GM12878 (cell line): ENCODE measurements around the gene CTIF. TPM values are rescaled to one million over a fixed set of nuclear protein-coding genes. Genes with fewer than 3 reads are reported as not detected.

ENCODE experiments used
- ATAC-seq: fragments of 200-7000 bp; cut with Tn5 transposase; 3 replicates; pipeline ENCODE4 v1.9.1; 2020; ENCODE audit warnings: mild to moderate bottlenecking, moderate library complexity
- BruUV-seq: library from RNA; stranded (reverse); fragments of 400-500 nt; replicated peaks from 2 replicates; lab custom pipeline; 2021; lab: Mats Ljungman, UMichigan
- CTCF ChIA-PET: fragments of 300-600 bp; sonication (Branson Sonifier 250); formaldehyde crosslinking; extraction: SDS; loops from one replicate; lab custom pipeline; 2021; ENCODE audit warnings: inconsistent platforms; lab: Yijun Ruan, JAX
- POLR2A ChIA-PET: fragments of 350-600 bp; formaldehyde crosslinking; extraction: SDS; loops from one replicate; lab custom pipeline; 2021; ENCODE audit warnings: inconsistent platforms; lab: Charles Lee
- RAD21 ChIA-PET: fragments of 300-600 bp; sonication (Branson Sonifier 250); formaldehyde crosslinking; loops from one replicate; lab custom pipeline; 2023; ENCODE audit warnings: antibody characterized with exemption; ENCODE audit not compliant: unreplicated experiment; lab: Charles Lee
- SMC1A ChIA-PET: fragments of 300-600 bp; sonication (Branson Sonifier 250); formaldehyde crosslinking; loops from one replicate; lab custom pipeline; 2023; ENCODE audit not compliant: unreplicated experiment, uncharacterized antibody; lab: Charles Lee
- DNase-seq: peaks from one replicate; pipeline ENCODE4 v3.0.0-alpha.2; 2011; ENCODE audit warnings: low read depth, low spot score
- FAIRE-seq: peaks from 3 replicates; lab custom pipeline; 2011; peaks lifted over from hg19 to GRCh38; lab: Jason Lieb, UNC
- H2AFZ ChIP-seq: 2 replicates; pipeline ENCODE4 v1.6.0; 2011; ENCODE audit warnings: low read depth, low read length, control low read depth; ENCODE audit not compliant: control insufficient read depth
- H3K27ac ChIP-seq: 2 replicates; pipeline ENCODE4 v1.5.1; 2011; ENCODE audit warnings: control low read depth; ENCODE audit not compliant: control insufficient read depth, insufficient read depth
- H3K27me3 ChIP-seq, 2 experiments: replicated peaks in 1 of 2; 2 replicates each; pipeline versions ENCODE4 v1.6.0 to v1.6.1; 2011; ENCODE audit warnings: low read length in 1 of 2; ENCODE audit not compliant: control insufficient read depth in 2 of 2, insufficient read depth in 2 of 2
- H3K36me3 ChIP-seq, 2 experiments: 2 replicates each; pipeline ENCODE4 v1.5.1; 2011; ENCODE audit warnings: low read length in 1 of 2; ENCODE audit not compliant: control insufficient read depth in 2 of 2, insufficient read depth in 2 of 2
- H3K4me1 ChIP-seq: 2 replicates; pipeline ENCODE4 v1.6.1; 2011; ENCODE audit warnings: mild to moderate bottlenecking, low read length, moderate library complexity, mixed read lengths; ENCODE audit not compliant: control insufficient read depth, insufficient read depth
- H3K4me2 ChIP-seq: 2 replicates; pipeline ENCODE4 v1.6.0; 2011; ENCODE audit warnings: control low read depth; ENCODE audit not compliant: control insufficient read depth, insufficient read depth
- H3K4me3 ChIP-seq: fragments of 200-600 bp; sonication (generic); 2 replicates; pipeline ENCODE4 v1.5.1; 2016
- H3K79me2 ChIP-seq: 2 replicates; pipeline ENCODE4 v1.6.0; 2011; ENCODE audit warnings: low read length; ENCODE audit not compliant: control insufficient read depth, insufficient read depth
- H3K9ac ChIP-seq: 2 replicates; pipeline ENCODE4 v1.8.0; 2011; ENCODE audit warnings: low read length, control low read depth, mixed read lengths; ENCODE audit not compliant: control insufficient read depth, insufficient read depth
- H3K9me3 ChIP-seq: replicated peaks from 3 replicates; pipeline ENCODE4 v1.5.1; 2011; ENCODE audit warnings: mild to moderate bottlenecking, low read length; ENCODE audit not compliant: control insufficient read depth, insufficient read depth
- H4K20me1 ChIP-seq: 2 replicates; pipeline ENCODE4 v1.6.0; 2011; ENCODE audit not compliant: control insufficient read depth, insufficient read depth
- BCL11A ChIP-seq: IDR thresholded peaks from 2 replicates; pipeline ENCODE4 v1.6.1; 2011; ENCODE audit warnings: low read depth, low read length
- CEBPB ChIP-seq, 2 experiments: fragments of 150-350 bp in 1 of 2; IDR thresholded peaks; 2 replicates each; pipeline ENCODE4 v1.6.1; 2012 to 2014; ENCODE audit warnings: low read depth in 2 of 2, low read length in 2 of 2, borderline replicate concordance in 1 of 2, inconsistent platforms in 1 of 2
- CEBPZ ChIP-seq: fragments of 150-350 bp; IDR thresholded peaks from 2 replicates; pipeline ENCODE4 v1.6.1; 2016; ENCODE audit warnings: low read depth, low read length
- ELK1 ChIP-seq: IDR thresholded peaks from 2 replicates; pipeline ENCODE4 v1.6.1; 2012; ENCODE audit warnings: low read depth, low read length, improper control_type of control experiment
- MEF2B ChIP-seq: fragments of 450-650 bp; IDR thresholded peaks from 2 replicates; pipeline ENCODE4 v1.6.1; 2018; ENCODE audit warnings: mild to moderate bottlenecking, moderate library complexity; ENCODE audit not compliant: partially characterized antibody, poor library complexity, severe bottlenecking
- NR2F1 ChIP-seq: fragments of 450-650 bp; conservative IDR thresholded peaks from 2 replicates; pipeline ENCODE4 v1.6.1; 2017; ENCODE audit warnings: mild to moderate bottlenecking
- NRF1 ChIP-seq: conservative IDR thresholded peaks from 2 replicates; pipeline ENCODE4 v1.6.1; 2011; ENCODE audit warnings: mild to moderate bottlenecking, low read depth, low read length, improper control_type of control experiment
- POLR2AphosphoS5 ChIP-seq: IDR thresholded peaks from 2 replicates; pipeline ENCODE4 v1.6.1; 2011; ENCODE audit warnings: mild to moderate bottlenecking, low read length, inconsistent platforms
- RCOR1 ChIP-seq: conservative IDR thresholded peaks from 2 replicates; pipeline ENCODE4 v1.6.1; 2012; ENCODE audit warnings: low read depth, low read length, improper control_type of control experiment
- SIN3A ChIP-seq: IDR thresholded peaks from 2 replicates; pipeline ENCODE4 v1.6.1; 2012; ENCODE audit warnings: low read depth, low read length, improper control_type of control experiment
- SP1 ChIP-seq: IDR thresholded peaks from one replicate; pipeline ENCODE4 v1.6.1; 2011; ENCODE audit warnings: low read depth, low read length
- TCF12 ChIP-seq: IDR thresholded peaks from 2 replicates; pipeline ENCODE4 v1.6.1; 2011; ENCODE audit warnings: low read depth, mild to moderate bottlenecking, low read length
- TCF7 ChIP-seq: IDR thresholded peaks from 2 replicates; pipeline ENCODE4 v1.6.1; 2014; ENCODE audit warnings: antibody characterized with exemption, borderline replicate concordance
- WGBS: methylation state at CpG from one replicate; pipeline ENCODE4 v1.1.6; 2016; ENCODE audit warnings: low lambda C conversion rate; ENCODE audit not compliant: insufficient replicate concordance, insufficient coverage; ENCODE audit errors: missing lambda C conversion rate; 5-methylcytosine and 5-hydroxymethylcytosine counted together
- in situ Hi-C: fragments of 300-500 bp; cut with MboI; formaldehyde crosslinking; loops from 9 replicates; pipeline ENCODE4 v1.14.3; 2018; ENCODE audit warnings: mixed read lengths
- intact Hi-C: fragments of 100-400 bp; cut with micrococcal nuclease; formaldehyde crosslinking; loops from one replicate; pipeline ENCODE4 v1.14.2; 2022; ENCODE audit not compliant: unreplicated experiment
- polyA plus RNA-seq, 11 experiments: library from polyadenylated mRNA; depleted of rRNA in 4 of 11; unstranded in 6 of 11; stranded (reverse) in 5 of 11; fragments of >200 nt; fragmentation: Nextera tagmentation in 4 of 11; fragmentation: Illumina TruSeq in 1 of 11; extraction: Ambion mirVana in 4 of 11; extraction: Trizol in 1 of 11; gene quantifications; 1 replicate in 1 of 11; 2 replicates in 10 of 11; pipeline versions ENCODE4 v1.2.1 to v1.2.3, GENCODE V29; 2011 to 2016; ENCODE audit warnings: inconsistent platforms in 2 of 11, missing spikeins in 2 of 11, low read depth in 1 of 11
- total RNA-seq, 4 experiments: library from RNA; depleted of rRNA in 3 of 4; stranded (reverse); fragments of >200 nt in 3 of 4; fragmentation: Illumina TruSeq in 1 of 4; extraction: Trizol in 1 of 4; gene quantifications; 2 replicates each; pipeline versions ENCODE4 v1.2.1 to v1.2.3, GENCODE V29; 2013 to 2021
- TF ChIP-seq, protein P1 (sequence below): fragments of 450-650 bp; formaldehyde crosslinking; IDR thresholded peaks from 2 replicates; pipeline ENCODE4 v1.5.0; 2022; ENCODE audit warnings: mild to moderate bottlenecking, missing genetic modification characterization
- TF ChIP-seq, protein P2 (sequence below): IDR thresholded peaks from 2 replicates; pipeline ENCODE4 v1.6.1; 2011; ENCODE audit warnings: low read depth, mild to moderate bottlenecking, low read length, moderate library complexity, borderline replicate concordance; ENCODE audit errors: extremely low read depth

Gene CTIF
- total and polyA plus RNA-seq, 10 of the 15 experiments (the other 5 are each of a cell fraction or from before 2014, with no cell fraction given): 0.06 to 11.6 (median 2.5) TPM

- TF ChIP-seq, protein P1, sequence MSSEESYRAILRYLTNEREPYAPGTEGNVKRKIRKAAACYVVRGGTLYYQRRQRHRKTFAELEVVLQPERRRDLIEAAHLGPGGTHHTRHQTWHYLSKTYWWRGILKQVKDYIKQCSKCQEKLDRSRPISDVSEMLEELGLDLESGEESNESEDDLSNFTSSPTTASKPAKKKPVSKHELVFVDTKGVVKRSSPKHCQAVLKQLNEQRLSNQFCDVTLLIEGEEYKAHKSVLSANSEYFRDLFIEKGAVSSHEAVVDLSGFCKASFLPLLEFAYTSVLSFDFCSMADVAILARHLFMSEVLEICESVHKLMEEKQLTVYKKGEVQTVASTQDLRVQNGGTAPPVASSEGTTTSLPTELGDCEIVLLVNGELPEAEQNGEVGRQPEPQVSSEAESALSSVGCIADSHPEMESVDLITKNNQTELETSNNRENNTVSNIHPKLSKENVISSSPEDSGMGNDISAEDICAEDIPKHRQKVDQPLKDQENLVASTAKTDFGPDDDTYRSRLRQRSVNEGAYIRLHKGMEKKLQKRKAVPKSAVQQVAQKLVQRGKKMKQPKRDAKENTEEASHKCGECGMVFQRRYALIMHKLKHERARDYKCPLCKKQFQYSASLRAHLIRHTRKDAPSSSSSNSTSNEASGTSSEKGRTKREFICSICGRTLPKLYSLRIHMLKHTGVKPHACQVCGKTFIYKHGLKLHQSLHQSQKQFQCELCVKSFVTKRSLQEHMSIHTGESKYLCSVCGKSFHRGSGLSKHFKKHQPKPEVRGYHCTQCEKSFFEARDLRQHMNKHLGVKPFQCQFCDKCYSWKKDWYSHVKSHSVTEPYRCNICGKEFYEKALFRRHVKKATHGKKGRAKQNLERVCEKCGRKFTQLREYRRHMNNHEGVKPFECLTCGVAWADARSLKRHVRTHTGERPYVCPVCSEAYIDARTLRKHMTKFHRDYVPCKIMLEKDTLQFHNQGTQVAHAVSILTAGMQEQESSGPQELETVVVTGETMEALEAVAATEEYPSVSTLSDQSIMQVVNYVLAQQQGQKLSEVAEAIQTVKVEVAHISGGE: no peak
- TF ChIP-seq RCOR1 (no peak), TCF7 (no peak), BCL11A (no peak), POLR2AphosphoS5 (no peak), SP1 (no peak)
- TF ChIP-seq, protein P2, sequence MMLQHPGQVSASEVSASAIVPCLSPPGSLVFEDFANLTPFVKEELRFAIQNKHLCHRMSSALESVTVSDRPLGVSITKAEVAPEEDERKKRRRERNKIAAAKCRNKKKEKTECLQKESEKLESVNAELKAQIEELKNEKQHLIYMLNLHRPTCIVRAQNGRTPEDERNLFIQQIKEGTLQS: no peak
Measured at GRCh38 chr18:48646976-48647375, 108.1 kb downstream of the CTIF start (continued).

DNA sequence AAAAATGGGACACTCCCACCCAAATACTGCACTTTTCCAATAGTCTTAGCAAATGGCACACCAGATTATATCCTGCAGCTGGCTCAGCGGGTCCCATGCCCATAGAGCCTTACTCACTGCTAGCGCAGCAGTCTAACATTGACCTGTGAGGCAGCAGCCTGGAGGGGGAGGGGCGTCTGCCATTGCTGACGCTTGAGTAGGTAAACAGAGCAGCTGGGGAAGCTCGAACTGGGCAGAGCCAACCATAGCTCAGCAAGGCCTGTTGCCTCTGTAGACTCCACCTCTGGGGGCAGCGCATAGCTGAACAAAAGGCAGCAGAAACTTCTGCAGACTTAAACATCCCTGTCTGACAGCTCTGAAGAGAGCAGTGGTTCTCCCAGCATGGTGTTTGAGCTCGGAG lies 110.4 kb downstream of the CTIF start:
- Histone ChIP-seq H4K20me1 (no peaks in the 10 kb centered on the region; the same call in 1 of the 2 replicates), H3K9me3 (no peaks in the 10 kb centered on the region), H3K4me2 (no peak overlapping the region), H3K79me2 (no peaks in the 10 kb centered on the region), H3K36me3 (no peaks in the 10 kb centered on the region), H3K27me3 (no peaks in the 10 kb centered on the region), H2AFZ (no peak overlapping the region), H3K27ac (no peak overlapping the region), H3K4me3 (no peak overlapping the region), H3K9ac (no peak overlapping the region), H3K4me1 (no peaks in the 10 kb centered on the region)
- no TSS peak for BruUV-seq
- CTCF ChIA-PET: no interaction called here
- ATAC-seq: no peak
- intact Hi-C loops: no loop called here
- POLR2A ChIA-PET: no interaction called here
- SMC1A ChIA-PET: no interaction called here
- WGBS: 47% methylated on average over 7 of the region's 7 CpGs
- in situ Hi-C loops: no loop called here
- RAD21 ChIA-PET: no interaction called here
- FAIRE-seq: no peak
- DNase-seq: no peak
- TF ChIP-seq TCF12 (no peak), ELK1 (no peak), CEBPZ (no peak), MEF2B (no peak), NR2F1 (no peak), SIN3A (no peak), CEBPB (IDR thresholded peaks at IDR 0.05; ENCODE audit: borderline replicate concordance in 1 of 2, low read depth in 2 of 2, low read length in 2 of 2) (no peak), NRF1 (no peak)
